ENCODE results near the gene ZIC5.
A peak's percentile ranks its signal among the peaks of the same experiment; 100 is the strongest.

The ZIC5 gene

GRCh38 chr13:99987154-99988019 lies 15.8 kb upstream of the ZIC5 start:
- DNase-seq (ENCODE audit: low read depth in 2 of 3, low spot score in 1 of 3), result no peak

DNA sequence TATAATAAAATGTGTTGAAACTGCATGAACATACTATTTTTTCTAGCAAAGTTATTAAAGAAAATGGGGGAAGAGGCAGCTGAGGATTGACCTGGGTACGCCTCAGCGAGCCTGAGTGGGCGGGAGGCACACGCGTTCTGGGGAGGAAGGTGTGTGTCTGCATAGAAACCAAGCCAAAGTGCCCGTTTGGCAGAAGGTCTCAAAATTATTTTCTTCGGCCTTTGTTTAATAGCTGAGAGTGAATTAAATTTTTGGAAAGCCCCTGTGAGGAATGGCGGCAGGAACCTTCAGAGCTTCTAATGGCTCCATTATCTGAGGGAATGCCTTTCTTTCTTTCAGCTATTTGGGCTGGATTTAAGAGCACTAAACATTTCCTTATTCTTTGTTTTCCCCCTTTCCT lies 15.2 kb upstream of the ZIC5 start:
- DNase-seq (ENCODE audit: low read depth in 2 of 3, low spot score in 1 of 3), result no peak

GRCh38 chr13:99985886-99986527 lies 14.4 kb upstream of the ZIC5 start:
- no peak for DNase-seq (ENCODE audit: low read depth in 2 of 3, low spot score in 1 of 3)

GRCh38 chr13:99985241-99985874 lies 13.8 kb upstream of the ZIC5 start:
- no peak for DNase-seq (ENCODE audit: low read depth in 2 of 3, low spot score in 1 of 3)

GRCh38 chr13:99984461-99985240 lies 13.1 kb upstream of the ZIC5 start:
- DNase-seq (ENCODE audit: low read depth in 2 of 3, low spot score in 1 of 3), result no peak

GRCh38 chr13:99983499-99984401 lies 12.2 kb upstream of the ZIC5 start:
- no peak for DNase-seq (ENCODE audit: low read depth in 2 of 3, low spot score in 1 of 3)

- DNase-seq (ENCODE audit: low read depth in 2 of 3, low spot score in 1 of 3), result no peak
These were observed 11.3 kb upstream of the ZIC5 start for GRCh38 chr13:99982731-99983498.

DNA sequence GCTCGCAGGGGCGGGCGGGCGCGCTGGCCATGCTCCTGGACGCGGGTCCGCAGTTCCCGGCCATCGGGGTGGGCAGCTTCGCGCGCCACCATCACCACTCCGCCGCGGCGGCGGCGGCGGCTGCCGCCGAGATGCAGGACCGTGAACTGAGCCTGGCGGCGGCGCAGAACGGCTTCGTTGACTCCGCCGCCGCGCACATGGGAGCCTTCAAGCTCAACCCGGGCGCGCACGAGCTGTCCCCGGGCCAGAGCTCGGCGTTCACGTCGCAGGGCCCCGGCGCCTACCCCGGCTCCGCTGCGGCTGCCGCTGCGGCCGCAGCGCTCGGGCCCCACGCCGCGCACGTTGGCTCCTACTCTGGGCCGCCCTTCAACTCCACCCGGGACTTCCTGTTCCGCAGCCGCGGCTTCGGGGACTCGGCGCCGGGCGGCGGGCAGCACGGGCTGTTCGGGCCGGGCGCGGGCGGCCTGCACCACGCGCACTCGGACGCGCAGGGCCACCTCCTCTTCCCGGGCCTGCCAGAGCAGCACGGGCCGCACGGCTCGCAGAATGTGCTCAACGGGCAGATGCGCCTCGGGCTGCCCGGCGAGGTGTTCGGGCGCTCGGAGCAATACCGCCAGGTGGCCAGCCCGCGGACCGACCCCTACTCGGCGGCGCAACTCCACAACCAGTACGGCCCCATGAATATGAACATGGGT lies 10.6 kb upstream of the ZIC5 start:
- no peak for DNase-seq (ENCODE audit: low read depth in 2 of 3, low spot score in 1 of 3)

DNA sequence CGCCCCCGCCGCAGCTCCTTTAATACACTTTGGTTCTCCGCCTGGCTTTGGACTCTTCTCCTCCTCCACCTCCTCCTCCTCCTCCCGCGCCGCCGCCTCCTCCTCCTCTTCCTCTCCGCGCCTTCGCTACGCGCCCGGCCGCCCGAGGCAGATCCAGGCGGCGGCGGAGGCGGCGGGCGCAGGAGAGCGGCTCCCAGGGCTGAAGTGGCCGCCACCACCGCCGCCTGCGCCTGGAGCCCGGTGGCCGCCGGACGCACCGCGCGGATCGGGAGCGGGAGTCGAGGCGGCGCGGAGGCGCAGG lies 10.1 kb upstream of the ZIC5 start, which contains the start of gene ZIC2:
Gene ZIC2, plus strand, starts transcription at position 50 of the 301 bp plus-strand sequence. CDS start 281 bp downstream, outside the sequence.
- no peak for DNase-seq (ENCODE audit: low read depth in 2 of 3, low spot score in 1 of 3)

DNA sequence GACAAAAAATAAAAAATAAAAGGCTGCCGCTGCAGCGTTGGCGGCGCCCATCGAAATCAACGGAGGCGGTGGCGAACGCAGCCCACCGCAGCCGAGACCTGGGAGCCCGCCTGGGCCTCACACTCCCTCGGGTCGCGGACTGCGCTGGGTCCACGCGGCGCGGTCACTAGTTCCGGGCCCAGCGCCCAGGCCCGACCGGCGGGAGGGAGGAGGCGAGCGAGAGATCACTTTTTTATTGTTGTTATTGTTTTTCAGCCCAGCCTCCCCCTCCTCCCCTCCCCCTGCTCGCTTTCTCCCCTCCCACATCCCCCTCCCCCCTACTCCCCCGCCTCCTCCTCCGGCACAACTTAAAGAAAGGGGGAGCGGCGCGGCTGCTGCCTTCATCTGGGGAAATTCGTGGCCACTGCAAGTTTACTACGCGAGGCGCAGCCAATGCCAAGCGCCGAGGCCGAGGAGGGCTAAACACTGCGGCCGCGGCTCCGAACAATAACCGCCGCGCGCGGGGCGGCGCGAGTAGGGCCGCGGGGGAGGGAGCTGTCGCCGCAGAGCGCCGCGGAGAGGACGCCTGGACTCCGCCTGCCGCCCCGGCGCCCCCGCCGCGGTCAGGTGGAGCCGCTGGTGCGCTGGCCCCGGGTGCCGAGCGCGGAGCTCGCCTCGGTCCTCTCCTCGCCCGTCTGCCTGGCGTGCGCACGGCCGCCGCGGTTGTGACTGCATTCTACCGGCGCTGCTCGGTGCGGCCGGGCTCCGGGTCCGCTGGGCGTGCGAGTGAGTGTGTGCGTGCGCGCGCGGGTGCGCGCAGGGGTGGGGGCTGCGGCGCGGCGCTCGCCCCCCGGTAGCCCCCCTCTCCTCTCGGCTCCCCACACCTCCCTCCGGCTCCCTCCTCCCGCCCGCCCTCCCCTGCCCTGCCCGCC lies 9.5 kb upstream of the ZIC5 start:
- no peak for DNase-seq (ENCODE audit: low read depth in 2 of 3, low spot score in 1 of 3)

DNA sequence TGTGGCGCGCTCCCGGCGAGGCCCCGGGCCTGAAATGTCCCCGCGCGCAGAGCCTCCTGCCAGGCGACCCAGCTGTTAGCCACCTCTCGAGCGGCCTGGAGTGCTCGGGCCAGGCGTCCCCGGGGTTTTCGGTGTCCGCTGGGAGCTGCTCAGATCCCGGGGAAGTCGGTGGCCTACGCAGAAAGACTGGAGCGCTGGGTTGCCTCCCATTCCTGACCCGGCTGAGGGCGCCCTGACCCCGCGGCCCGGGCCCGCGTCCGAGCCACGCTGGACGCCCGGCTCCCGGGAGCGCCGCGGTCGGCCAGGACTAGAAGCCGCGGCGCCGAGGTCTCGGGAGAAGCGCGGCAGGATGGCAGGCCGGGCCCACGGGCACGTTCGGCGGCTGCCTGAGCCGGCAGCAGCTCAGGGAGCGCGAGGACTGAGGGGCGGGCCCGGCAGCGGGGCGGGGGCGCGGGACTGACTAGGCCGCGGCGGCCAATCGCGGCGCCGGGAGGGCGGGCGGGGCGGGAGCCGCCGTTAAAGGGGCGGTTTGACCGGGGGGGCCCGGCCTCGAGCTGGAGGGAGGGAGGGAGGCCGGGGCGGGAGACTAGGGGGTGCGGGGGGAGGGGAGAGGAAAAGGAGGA lies 8.7 kb upstream of the ZIC5 start:
- peak in 2 of 3 donors; percentile 47 to 48 for DNase-seq (ENCODE audit: low read depth in 2 of 3, low spot score in 1 of 3)

DNA sequence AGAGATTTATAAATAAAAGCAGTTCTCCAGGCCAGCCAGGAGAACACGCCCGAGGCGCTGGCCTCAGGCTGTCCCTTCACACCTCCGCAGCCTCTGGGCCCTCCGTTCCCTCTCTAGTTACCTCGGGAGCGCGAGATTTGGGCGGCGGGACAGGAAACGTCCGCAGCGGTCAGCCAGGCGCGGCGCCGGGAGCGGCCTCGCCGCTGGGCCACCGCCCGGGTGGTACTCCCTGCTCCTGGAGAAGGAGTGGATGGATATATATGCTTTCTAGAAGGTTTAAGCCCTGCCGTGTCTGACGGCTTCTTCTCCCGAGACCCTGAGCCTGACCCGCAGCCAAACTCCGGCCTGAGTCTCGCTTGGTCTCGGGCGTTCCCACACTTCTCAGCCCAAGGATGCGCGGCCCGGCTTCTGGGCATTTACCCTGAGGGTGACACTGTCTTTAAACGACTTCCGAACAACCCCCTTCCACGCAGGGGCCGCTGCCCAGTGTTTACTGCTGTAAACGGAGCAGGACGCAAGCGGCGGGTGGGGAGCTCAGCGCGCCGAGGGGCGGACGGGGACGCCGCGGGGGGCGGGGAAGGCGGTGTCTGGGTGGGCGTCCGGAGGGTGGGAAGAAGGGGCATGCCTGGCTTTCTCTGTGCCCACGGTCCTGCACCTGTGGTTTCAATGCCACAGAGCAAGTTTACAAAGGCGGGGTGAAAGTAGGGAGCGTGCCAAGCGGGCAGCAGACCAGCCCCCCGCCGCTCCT lies 8.1 kb upstream of the ZIC5 start:
- DNase-seq (ENCODE audit: low read depth in 2 of 3, low spot score in 1 of 3), result no peak

GRCh38 chr13:99978799-99979452 lies 7.4 kb upstream of the ZIC5 start:
- DNase-seq (ENCODE audit: low read depth in 2 of 3, low spot score in 1 of 3), result no peak

- no peak for DNase-seq (ENCODE audit: low read depth in 2 of 3, low spot score in 1 of 3)
These were observed 6.6 kb upstream of the ZIC5 start for GRCh38 chr13:99977912-99978798.

DNA sequence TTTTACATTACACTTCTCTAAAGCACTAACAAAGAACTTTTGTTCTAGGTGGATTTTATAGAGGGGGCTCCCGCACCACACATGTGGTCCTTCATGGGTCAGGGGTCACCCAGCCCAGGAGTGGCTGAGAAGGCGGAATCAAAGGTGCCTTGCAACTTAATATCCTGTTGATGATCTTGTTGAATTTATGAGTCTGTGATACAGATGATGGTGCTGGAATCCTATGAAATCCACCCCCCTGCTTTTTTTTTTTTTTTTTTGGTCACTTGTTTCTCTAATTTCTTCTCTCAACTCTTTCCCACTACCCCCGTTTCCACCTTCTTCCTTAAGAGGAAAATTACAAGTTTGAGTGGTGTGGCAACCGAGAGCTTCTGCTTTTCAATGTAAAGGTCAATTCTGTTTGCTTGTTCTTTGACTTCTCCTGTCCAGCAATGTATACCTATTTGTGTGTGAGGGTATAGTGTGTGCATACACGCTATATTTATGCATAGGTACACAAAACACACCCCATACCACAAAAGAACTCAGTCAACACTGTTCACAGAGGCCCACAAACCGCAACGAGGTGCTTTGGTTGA lies 5.9 kb upstream of the ZIC5 start:
- DNase-seq (ENCODE audit: low read depth in 2 of 3, low spot score in 1 of 3), result no peak
